WTC11 (cell line): Measurements from ENCODE around the gene COX19.

Experiments
- CREB1 ChIP-seq: sonication (generic); formaldehyde crosslinking; IDR thresholded peaks from 2 replicates; pipeline ENCODE4 v1.8.0; 2023; ENCODE audit warnings: mild to moderate bottlenecking, missing genetic modification reagents
- NFYB ChIP-seq: sonication (generic); formaldehyde crosslinking; conservative IDR thresholded peaks from 2 replicates; pipeline ENCODE4 v1.8.0; 2022; ENCODE audit warnings: low read depth, missing genetic modification reagents
- NR3C1 ChIP-seq: sonication (generic); formaldehyde crosslinking; conservative IDR thresholded peaks from 2 replicates; pipeline ENCODE4 v1.8.1; 2023; ENCODE audit warnings: low read depth, mild to moderate bottlenecking, missing genetic modification reagents
- RELA ChIP-seq: sonication (generic); formaldehyde crosslinking; IDR thresholded peaks from 2 replicates; pipeline ENCODE4 v1.8.1; 2022; ENCODE audit warnings: missing genetic modification reagents, mild to moderate bottlenecking, borderline replicate concordance
- SOX15 ChIP-seq: fragments of 250-450 bp; sonication (Bioruptor Pico); IDR thresholded peaks from 2 replicates; pipeline ENCODE4 v1.9.0; 2021; ENCODE audit warnings: mild to moderate bottlenecking
- TF ChIP-seq, protein P1 (sequence below): fragments of 200-600 bp; IDR thresholded peaks from 2 replicates; pipeline ENCODE4 v1.8.0; 2022; ENCODE audit warnings: antibody characterized with exemption
- TF ChIP-seq, protein P2 (sequence below): sonication (generic); formaldehyde crosslinking; conservative IDR thresholded peaks from 2 replicates; pipeline ENCODE4 v1.8.1; 2023; ENCODE audit warnings: mild to moderate bottlenecking, low read depth, missing genetic modification reagents, moderate library complexity
- TF ChIP-seq, protein P3 (sequence below): sonication (generic); formaldehyde crosslinking; conservative IDR thresholded peaks from 2 replicates; pipeline ENCODE4 v1.8.1; 2022; ENCODE audit warnings: mild to moderate bottlenecking, missing genetic modification reagents
- TF ChIP-seq, protein P4 (sequence below): sonication (generic); formaldehyde crosslinking; IDR thresholded peaks from 2 replicates; pipeline ENCODE4 v1.8.1; 2023; ENCODE audit warnings: mild to moderate bottlenecking, missing genetic modification reagents, moderate library complexity
- TF ChIP-seq, protein P5 (sequence below): fragments of 250-450 bp; sonication (Bioruptor Pico); IDR thresholded peaks from 2 replicates; pipeline ENCODE4 v2.1.2; 2022; ENCODE audit warnings: mild to moderate bottlenecking, moderate library complexity

DNA sequence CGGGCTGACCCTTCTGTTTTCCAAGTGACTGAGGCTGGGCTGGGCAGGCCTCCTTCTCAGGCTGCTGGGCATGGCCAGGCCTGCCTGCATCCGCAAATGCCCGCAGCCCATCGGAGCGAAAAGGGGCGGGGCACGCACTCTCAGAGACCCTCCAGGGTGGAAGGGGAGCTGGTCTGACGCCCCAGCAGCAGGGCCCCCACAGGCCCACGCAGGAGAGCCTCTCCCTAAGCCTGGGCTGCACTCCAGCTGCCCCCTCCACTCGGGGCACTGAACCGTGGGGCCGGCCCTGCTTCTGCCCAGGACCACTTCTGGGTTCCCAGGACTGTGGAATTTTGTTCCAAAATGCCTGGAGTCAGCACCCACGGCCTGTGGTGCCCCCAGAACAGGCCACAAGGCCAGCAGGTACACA lies 30.2 kb downstream of the COX19 start:
- TF ChIP-seq, protein P1, sequence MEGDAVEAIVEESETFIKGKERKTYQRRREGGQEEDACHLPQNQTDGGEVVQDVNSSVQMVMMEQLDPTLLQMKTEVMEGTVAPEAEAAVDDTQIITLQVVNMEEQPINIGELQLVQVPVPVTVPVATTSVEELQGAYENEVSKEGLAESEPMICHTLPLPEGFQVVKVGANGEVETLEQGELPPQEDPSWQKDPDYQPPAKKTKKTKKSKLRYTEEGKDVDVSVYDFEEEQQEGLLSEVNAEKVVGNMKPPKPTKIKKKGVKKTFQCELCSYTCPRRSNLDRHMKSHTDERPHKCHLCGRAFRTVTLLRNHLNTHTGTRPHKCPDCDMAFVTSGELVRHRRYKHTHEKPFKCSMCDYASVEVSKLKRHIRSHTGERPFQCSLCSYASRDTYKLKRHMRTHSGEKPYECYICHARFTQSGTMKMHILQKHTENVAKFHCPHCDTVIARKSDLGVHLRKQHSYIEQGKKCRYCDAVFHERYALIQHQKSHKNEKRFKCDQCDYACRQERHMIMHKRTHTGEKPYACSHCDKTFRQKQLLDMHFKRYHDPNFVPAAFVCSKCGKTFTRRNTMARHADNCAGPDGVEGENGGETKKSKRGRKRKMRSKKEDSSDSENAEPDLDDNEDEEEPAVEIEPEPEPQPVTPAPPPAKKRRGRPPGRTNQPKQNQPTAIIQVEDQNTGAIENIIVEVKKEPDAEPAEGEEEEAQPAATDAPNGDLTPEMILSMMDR: no peak
- TF ChIP-seq, protein P2, sequence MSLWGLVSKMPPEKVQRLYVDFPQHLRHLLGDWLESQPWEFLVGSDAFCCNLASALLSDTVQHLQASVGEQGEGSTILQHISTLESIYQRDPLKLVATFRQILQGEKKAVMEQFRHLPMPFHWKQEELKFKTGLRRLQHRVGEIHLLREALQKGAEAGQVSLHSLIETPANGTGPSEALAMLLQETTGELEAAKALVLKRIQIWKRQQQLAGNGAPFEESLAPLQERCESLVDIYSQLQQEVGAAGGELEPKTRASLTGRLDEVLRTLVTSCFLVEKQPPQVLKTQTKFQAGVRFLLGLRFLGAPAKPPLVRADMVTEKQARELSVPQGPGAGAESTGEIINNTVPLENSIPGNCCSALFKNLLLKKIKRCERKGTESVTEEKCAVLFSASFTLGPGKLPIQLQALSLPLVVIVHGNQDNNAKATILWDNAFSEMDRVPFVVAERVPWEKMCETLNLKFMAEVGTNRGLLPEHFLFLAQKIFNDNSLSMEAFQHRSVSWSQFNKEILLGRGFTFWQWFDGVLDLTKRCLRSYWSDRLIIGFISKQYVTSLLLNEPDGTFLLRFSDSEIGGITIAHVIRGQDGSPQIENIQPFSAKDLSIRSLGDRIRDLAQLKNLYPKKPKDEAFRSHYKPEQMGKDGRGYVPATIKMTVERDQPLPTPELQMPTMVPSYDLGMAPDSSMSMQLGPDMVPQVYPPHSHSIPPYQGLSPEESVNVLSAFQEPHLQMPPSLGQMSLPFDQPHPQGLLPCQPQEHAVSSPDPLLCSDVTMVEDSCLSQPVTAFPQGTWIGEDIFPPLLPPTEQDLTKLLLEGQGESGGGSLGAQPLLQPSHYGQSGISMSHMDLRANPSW (CRISPR knock-in tag): no peak
- TF ChIP-seq CREB1 (no peak), NFYB (CRISPR knock-in tag) (no peak), SOX15 (CRISPR knock-in tag) (no peak), NR3C1 (CRISPR knock-in tag) (no peak), RELA (CRISPR knock-in tag) (no peak)
- TF ChIP-seq, protein P3, sequence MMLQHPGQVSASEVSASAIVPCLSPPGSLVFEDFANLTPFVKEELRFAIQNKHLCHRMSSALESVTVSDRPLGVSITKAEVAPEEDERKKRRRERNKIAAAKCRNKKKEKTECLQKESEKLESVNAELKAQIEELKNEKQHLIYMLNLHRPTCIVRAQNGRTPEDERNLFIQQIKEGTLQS (CRISPR knock-in tag): no peak
- TF ChIP-seq, protein P4, sequence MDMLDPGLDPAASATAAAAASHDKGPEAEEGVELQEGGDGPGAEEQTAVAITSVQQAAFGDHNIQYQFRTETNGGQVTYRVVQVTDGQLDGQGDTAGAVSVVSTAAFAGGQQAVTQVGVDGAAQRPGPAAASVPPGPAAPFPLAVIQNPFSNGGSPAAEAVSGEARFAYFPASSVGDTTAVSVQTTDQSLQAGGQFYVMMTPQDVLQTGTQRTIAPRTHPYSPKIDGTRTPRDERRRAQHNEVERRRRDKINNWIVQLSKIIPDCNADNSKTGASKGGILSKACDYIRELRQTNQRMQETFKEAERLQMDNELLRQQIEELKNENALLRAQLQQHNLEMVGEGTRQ (CRISPR knock-in tag): no peak
- TF ChIP-seq, protein P5, sequence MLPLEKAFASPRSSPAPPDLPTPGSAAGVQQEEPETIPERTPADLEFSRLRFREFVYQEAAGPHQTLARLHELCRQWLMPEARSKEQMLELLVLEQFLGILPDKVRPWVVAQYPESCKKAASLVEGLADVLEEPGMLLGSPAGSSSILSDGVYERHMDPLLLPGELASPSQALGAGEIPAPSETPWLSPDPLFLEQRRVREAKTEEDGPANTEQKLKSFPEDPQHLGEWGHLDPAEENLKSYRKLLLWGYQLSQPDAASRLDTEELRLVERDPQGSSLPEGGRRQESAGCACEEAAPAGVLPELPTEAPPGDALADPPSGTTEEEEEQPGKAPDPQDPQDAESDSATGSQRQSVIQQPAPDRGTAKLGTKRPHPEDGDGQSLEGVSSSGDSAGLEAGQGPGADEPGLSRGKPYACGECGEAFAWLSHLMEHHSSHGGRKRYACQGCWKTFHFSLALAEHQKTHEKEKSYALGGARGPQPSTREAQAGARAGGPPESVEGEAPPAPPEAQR (CRISPR knock-in tag): no peak
